Heart right ventricle (tissue), 16 donors: ENCODE measurements around the gene NALCN. TPM values are rescaled to one million over a fixed set of nuclear protein-coding genes. Genes with fewer than 3 reads are reported as not detected.

ENCODE experiments used
- ATAC-seq, 8 donors: fragments of 200-7000 bp; cut with Tn5 transposase; one replicate each; pipeline ENCODE4 v1.9.1; 2020; ENCODE audit warnings: mild to moderate bottlenecking in 8 of 8, moderate library complexity in 8 of 8, moderate number of reproducible peaks in 1 of 8
- DNase-seq, 2 donors: peaks; one replicate each; pipeline ENCODE4 v3.0.0-alpha.2; 2020
- H3K27ac ChIP-seq, 10 donors: fragments of 200-600 bp; sonication (generic) in 2 of 10; one replicate each; pipeline versions ENCODE4 v1.5.0 to v1.8.0; 2020 to 2022; ENCODE audit warnings: mild to moderate bottlenecking in 3 of 10
- H3K27me3 ChIP-seq, 7 donors: fragments of 200-600 bp; one replicate each; pipeline ENCODE4 v1.8.0; 2021 to 2022; ENCODE audit warnings: mild to moderate bottlenecking in 2 of 7
- H3K36me3 ChIP-seq, 9 donors: fragments of 200-600 bp; sonication (generic) in 1 of 9; one replicate each; pipeline versions ENCODE4 v1.5.0 to v1.8.0; 2020 to 2022; ENCODE audit warnings: mild to moderate bottlenecking in 2 of 9
- H3K4me1 ChIP-seq, 9 donors: fragments of 200-600 bp; sonication (generic) in 1 of 9; one replicate each; pipeline versions ENCODE4 v1.5.0 to v1.8.0; 2020 to 2022; ENCODE audit warnings: mild to moderate bottlenecking in 4 of 9
- H3K4me3 ChIP-seq, 10 donors: fragments of 200-600 bp; sonication (generic) in 2 of 10; one replicate each; pipeline versions ENCODE4 v1.5.0 to v1.8.0; 2020 to 2022; ENCODE audit warnings: mild to moderate bottlenecking in 7 of 10, moderate library complexity in 2 of 10
- H3K9me3 ChIP-seq, 11 donors: fragments of 200-600 bp in 10 of 11; sonication (generic) in 2 of 11; one replicate each; pipeline versions ENCODE4 v1.5.0 to v1.8.0; 2013 to 2022; ENCODE audit warnings: mild to moderate bottlenecking in 2 of 11, control low read depth in 1 of 11, moderate library complexity in 1 of 11
- WGBS, 2 donors: extraction: QIAGEN DNeasy Blood & Tissue Kit; methylation state at CpG; one replicate each; pipeline ENCODE4 v1.1.7; 2013; ENCODE audit warnings: inconsistent platforms in 1 of 2; 5-methylcytosine and 5-hydroxymethylcytosine counted together
- intact Hi-C, 10 donors: fragments of 100-400 bp; cut with DNase I; formaldehyde crosslinking; loops; one replicate each; pipeline versions ENCODE4 v1.11.1 to v1.14.2; 2022
- polyA plus RNA-seq, 2 donors: library from polyadenylated mRNA; stranded (reverse); fragments of 200-250 nt; gene quantifications; one replicate each; pipeline ENCODE4 v1.2.3, GENCODE V29; 2013
- total RNA-seq, 10 donors: library from RNA; stranded (reverse); fragmentation: NEBNext Ultra II Directional in 3 of 10; extraction: Animal tissue kit (Norgen Biotek cat#: 25700) in 3 of 10; gene quantifications; one replicate each; pipeline versions ENCODE4 v1.2.1 to v1.2.4, GENCODE V29; 2021 to 2023
- TF ChIP-seq, protein P1 (sequence below), 9 donors: fragments of 200-600 bp; sonication (generic) in 2 of 9; IDR thresholded peaks; one replicate each; pipeline versions ENCODE4 v1.5.0 to v1.8.0; 2021 to 2022; ENCODE audit warnings: antibody characterized with exemption in 9 of 9, mild to moderate bottlenecking in 5 of 9, moderate library complexity in 1 of 9
- donor health status: Arrhythmogenic right ventricular cardiomyopathy.
- donor health status: ischemic (EF 13 %, LVEDD 7.1; RV severe dilation, severe dysfunction).
- donor health status: healthy with polysubstance abuse.
- donor health status: DM: no; HTN: yes; CAD: no.
- donor health status: DM: no; HTN: no; CAD: no.
- donor health status: ischemic (EF 25% LVEDD 6.9; RV normal size, moderate dysfunction).
- donor health status: ischemic (EF 25% LVEDD 5.7; RV mildly dilated, moderate dysfunction).
- donor health status: healthy.
- donor health status: DM: yes; HTN: yes; CAD: no.
- donor health status: Ischemic cardiomyopathy.
- donor health status: ischemic (EF 35%, LVEDD 5.7; RV mildly dilated, moderate dysfunction).
- donor health status: nonischemic (EF 11% LVEDD 7.7; RV severe dilation, severe dysfunction).
- donor health status: DM: yes; HTN: yes; CAD: no.
- donor health status: PGD.
- donor health status: ischemic (EF 29% LVEDD 5.4; RV normal size, mild dysfunction).
- donor health status: nonischemic (EF 23%, LVEDD 6.1; RV moderate dilation, normal function).

NALCN gene
- total and polyA plus RNA-seq, 12 donors = 0.01 to 9.3 (median 7.8) TPM

DNA sequence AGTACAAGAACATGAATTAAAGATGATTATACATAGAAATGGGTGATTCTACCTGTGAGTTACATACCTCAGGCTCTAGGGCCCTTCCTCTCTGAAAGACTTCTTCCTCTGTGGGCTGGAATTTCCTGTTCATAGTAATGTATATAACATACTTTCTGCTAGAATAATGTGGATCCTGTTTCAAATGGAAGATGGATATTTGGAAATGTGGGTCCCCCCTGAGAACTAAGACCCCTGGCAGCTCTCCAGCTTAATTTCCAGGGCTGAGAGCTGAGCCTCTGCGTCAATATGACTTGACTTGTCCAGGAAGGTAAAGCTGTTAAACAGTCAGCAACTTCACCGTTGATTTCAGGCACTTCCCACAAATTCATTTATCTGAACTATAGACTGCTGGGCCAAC is 296.3 kb downstream of the NALCN start:
- Histone ChIP-seq H3K27me3 (no peaks in the 10 kb centered on the region), H3K9me3 (no peaks in the 10 kb centered on the region), H3K4me1 (no peaks in the 10 kb centered on the region), H3K4me3 (no peak overlapping the region), H3K27ac (no peak overlapping the region), H3K36me3 (no peaks in the 10 kb centered on the region)
- 44 to 59% methylated on average over 2 of the region's 2 CpGs for WGBS, 2 donors
- intact Hi-C loops = loop anchor here in 5 of 10 donors (5.0 to 10.0 kb wide), 3 partner anchors 52 to 1465 kb away; no protein-coding TSS in a partner anchor
- TF ChIP-seq, protein P1, sequence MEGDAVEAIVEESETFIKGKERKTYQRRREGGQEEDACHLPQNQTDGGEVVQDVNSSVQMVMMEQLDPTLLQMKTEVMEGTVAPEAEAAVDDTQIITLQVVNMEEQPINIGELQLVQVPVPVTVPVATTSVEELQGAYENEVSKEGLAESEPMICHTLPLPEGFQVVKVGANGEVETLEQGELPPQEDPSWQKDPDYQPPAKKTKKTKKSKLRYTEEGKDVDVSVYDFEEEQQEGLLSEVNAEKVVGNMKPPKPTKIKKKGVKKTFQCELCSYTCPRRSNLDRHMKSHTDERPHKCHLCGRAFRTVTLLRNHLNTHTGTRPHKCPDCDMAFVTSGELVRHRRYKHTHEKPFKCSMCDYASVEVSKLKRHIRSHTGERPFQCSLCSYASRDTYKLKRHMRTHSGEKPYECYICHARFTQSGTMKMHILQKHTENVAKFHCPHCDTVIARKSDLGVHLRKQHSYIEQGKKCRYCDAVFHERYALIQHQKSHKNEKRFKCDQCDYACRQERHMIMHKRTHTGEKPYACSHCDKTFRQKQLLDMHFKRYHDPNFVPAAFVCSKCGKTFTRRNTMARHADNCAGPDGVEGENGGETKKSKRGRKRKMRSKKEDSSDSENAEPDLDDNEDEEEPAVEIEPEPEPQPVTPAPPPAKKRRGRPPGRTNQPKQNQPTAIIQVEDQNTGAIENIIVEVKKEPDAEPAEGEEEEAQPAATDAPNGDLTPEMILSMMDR (IDR thresholded peaks at IDR 0.05) = no peak
- ATAC-seq (no peak), DNase-seq (no peak)

DNA sequence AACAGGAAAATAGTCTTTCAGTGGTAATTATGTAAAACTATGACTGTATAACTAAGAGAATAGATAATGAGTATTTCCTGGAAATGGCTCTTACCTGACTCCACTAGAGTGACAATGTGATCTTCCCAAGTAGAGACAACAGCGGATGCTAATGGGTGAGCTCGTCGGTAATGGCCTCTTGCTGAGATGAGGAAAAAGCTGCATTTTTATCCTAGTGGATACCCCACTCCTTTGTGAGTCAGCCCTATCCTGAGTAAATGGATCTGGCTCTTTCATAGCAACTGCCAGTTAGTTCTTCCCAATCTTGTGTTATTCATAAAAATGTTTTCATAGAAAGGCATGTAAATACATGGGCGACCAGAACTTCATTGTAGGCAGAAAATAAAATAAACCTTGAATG is 299.5 kb downstream of the NALCN start:
- TF ChIP-seq, protein P1 (IDR thresholded peaks at IDR 0.05) = no peak
- 66 to 70% methylated on average over 4 of the region's 4 CpGs for WGBS, 2 donors
- Histone ChIP-seq H3K9me3 (no peaks in the 10 kb centered on the region), H3K27me3 (no peaks in the 10 kb centered on the region), H3K4me3 (no peak overlapping the region), H3K4me1 (no peaks in the 10 kb centered on the region), H3K36me3 (no peaks in the 10 kb centered on the region), H3K27ac (no peak overlapping the region)
- ATAC-seq (no peak), DNase-seq (no peak)
- intact Hi-C loops = no loop called here

DNA sequence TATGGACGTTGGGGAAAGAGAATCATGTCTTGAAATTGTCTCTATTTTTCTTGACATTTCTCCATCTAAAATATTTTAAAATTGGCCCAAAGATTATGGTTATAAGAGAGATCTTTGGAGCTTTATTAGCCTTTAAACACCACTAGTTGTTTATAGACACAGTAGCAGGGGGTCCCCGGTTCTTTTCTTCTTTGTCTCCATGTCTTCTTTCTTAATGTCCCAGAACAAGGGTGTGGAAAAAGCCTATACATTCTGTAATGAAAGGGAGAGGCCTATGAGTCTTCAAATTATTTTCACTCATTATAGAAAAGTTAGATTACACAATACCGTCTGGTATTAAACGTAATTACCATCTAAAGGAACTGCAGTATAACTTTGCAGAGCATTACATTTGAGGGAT is 300.0 kb downstream of the NALCN start:
- H3K4me1 ChIP-seq = no peaks in the 10 kb centered on the region
- no peaks in the 10 kb centered on the region for H3K9me3 ChIP-seq
- WGBS, 2 donors = 60 to 71% methylated on average over 4 of the region's 4 CpGs
- DNase-seq = no peak
- H3K4me3 ChIP-seq = no peak overlapping the region
- intact Hi-C loops = no loop called here
- H3K27ac ChIP-seq = no peak overlapping the region
- no peak for ATAC-seq
- H3K36me3 ChIP-seq = no peaks in the 10 kb centered on the region
- no peaks in the 10 kb centered on the region for H3K27me3 ChIP-seq
- TF ChIP-seq, protein P1 (IDR thresholded peaks at IDR 0.05) = no peak

DNA sequence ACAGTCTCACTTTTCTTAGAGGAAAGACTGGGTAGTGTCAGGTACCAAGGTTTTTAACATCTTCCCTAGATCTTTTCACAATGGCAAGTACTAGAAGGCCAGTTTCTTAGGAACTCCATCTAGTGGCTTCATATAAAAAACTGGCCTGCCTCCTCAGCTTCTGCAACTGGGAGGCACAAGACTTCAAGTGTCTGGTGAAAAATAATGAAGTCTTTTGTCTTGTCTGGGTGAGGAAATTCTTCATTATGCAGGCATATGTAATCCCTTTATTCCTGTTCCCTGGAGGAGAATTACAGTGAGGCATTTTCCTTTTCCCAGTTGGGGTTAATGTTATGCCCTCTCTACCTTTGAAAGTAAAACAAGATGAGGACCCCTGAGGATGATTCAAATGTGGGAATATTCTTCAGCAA is 300.5 kb downstream of the NALCN start:
- Histone ChIP-seq H3K27me3 (no peaks in the 10 kb centered on the region), H3K36me3 (no peaks in the 10 kb centered on the region), H3K4me1 (no peaks in the 10 kb centered on the region), H3K9me3 (no peaks in the 10 kb centered on the region), H3K27ac (no peak overlapping the region), H3K4me3 (no peak overlapping the region)
- ATAC-seq (no peak), DNase-seq (no peak)
- intact Hi-C loops = no loop called here
- TF ChIP-seq, protein P1 (IDR thresholded peaks at IDR 0.05) = no peak
